ENCODE results near the gene ASB11. TPM values are rescaled to one million over a fixed set of nuclear protein-coding genes. Genes with fewer than 3 reads are reported as not detected.

The ASB11 gene
- not detected for total RNA-seq
- not detected for polyA plus RNA-seq
- total RNA-seq = not detected

GRCh38 chrX:15315509-15315908 lies at the start of gene ASB11:
Gene ASB11, minus strand, starts transcription at chrX:15315640. Its CDS starts 35 bp downstream, at chrX:15315605.
- H3K4me1 Mint-ChIP-seq = no peaks in the 10 kb centered on the region
- H3K36me3 Mint-ChIP-seq = peaks cover 0 to 7% (median 0%) of the 10 kb centered on the region in 5 donors
- POLR2A ChIA-PET = no interaction called here
- no peak for DNase-seq
- no peak within 1 kb of the TSS for H3K27ac Mint-ChIP-seq
- Histone ChIP-seq H3K36me3 (ENCODE audit: control insufficient read depth in 2 of 3, insufficient read depth in 3 of 3, low read length in 3 of 3) (no peaks in the 10 kb centered on the region), H3K27ac (ENCODE audit: low read depth, low read length) (no peak within 1 kb of the TSS), H3K27me3 (ENCODE audit: control insufficient read depth in 2 of 2, insufficient read depth in 2 of 2, low read length in 2 of 2) (no peaks in the 10 kb centered on the region), H3K4me3 (ENCODE audit: low read length) (no peak within 1 kb of the TSS), H3K9me3 (ENCODE audit: control insufficient read depth in 2 of 3, low read length in 3 of 3) (no peaks in the 10 kb centered on the region), H3K4me1 (ENCODE audit: control insufficient read depth in 2 of 2, insufficient read depth in 2 of 2, low read length in 2 of 2) (no peaks in the 10 kb centered on the region)
- no peak within 1 kb of the TSS for H3K4me3 Mint-ChIP-seq
- no peaks in the 10 kb centered on the region for H3K27me3 Mint-ChIP-seq
- no peak for ATAC-seq
- intact Hi-C loops (cut with micrococcal nuclease) = no loop called here
- CTCF ChIA-PET = no interaction called here
- H3K9me3 Mint-ChIP-seq = no peaks in the 10 kb centered on the region

- no peaks in the 10 kb centered on the region for H3K36me3 ChIP-seq (ENCODE audit: control insufficient read depth in 2 of 3, insufficient read depth in 3 of 3, low read length in 3 of 3)
- Mint-ChIP-seq H3K27ac (no peak overlapping the region), H3K27me3 (peaks cover 0 to 19% (median 5%) of the 10 kb centered on the region in 5 donors), H3K4me3 (no peak overlapping the region), H3K36me3 (no peaks in the 10 kb centered on the region), H3K4me1 (no peaks in the 10 kb centered on the region), H3K9me3 (peaks cover 0 to 2% (median 0%) of the 10 kb centered on the region in 11 donors)
- POLR2A ChIA-PET = no interaction called here
- no peak for DNase-seq
- H3K27ac ChIP-seq (ENCODE audit: low read depth, low read length) = no peak overlapping the region
- H3K4me1 ChIP-seq (ENCODE audit: control insufficient read depth in 2 of 2, insufficient read depth in 2 of 2, low read length in 2 of 2) = no peaks in the 10 kb centered on the region
- no peaks in the 10 kb centered on the region for H3K9me3 ChIP-seq (ENCODE audit: control insufficient read depth in 2 of 3, low read length in 3 of 3)
- H3K27me3 ChIP-seq (ENCODE audit: control insufficient read depth in 2 of 2, insufficient read depth in 2 of 2, low read length in 2 of 2) = no peaks in the 10 kb centered on the region
- intact Hi-C loops (cut with micrococcal nuclease) = no loop called here
- no peak overlapping the region for H3K4me3 ChIP-seq (ENCODE audit: low read length)
- CTCF ChIA-PET = no interaction called here
- ATAC-seq = no peak
These were observed 44.3 kb upstream of the ASB11 start for GRCh38 chrX:15359701-15360100.

- POLR2A ChIA-PET = no interaction called here
- no peaks in the 10 kb centered on the region for H3K9me3 ChIP-seq (ENCODE audit: control insufficient read depth in 2 of 3, low read length in 3 of 3)
- ATAC-seq = no peak
- no peak overlapping the region for H3K27ac Mint-ChIP-seq
- H3K27me3 Mint-ChIP-seq = peaks cover 0 to 15% (median 0%) of the 10 kb centered on the region in 5 donors
- H3K27ac ChIP-seq (ENCODE audit: low read depth, low read length) = no peak overlapping the region
- H3K4me3 ChIP-seq (ENCODE audit: low read length) = no peak overlapping the region
- no peak for DNase-seq
- no peak overlapping the region for H3K4me3 Mint-ChIP-seq
- no peaks in the 10 kb centered on the region for H3K4me1 Mint-ChIP-seq
- no peaks in the 10 kb centered on the region for H3K27me3 ChIP-seq (ENCODE audit: control insufficient read depth in 2 of 2, insufficient read depth in 2 of 2, low read length in 2 of 2)
- CTCF ChIA-PET = no interaction called here
- intact Hi-C loops (cut with micrococcal nuclease) = no loop called here
- H3K9me3 Mint-ChIP-seq = peaks cover 0 to 2% (median 0%) of the 10 kb centered on the region in 11 donors
- H3K4me1 ChIP-seq (ENCODE audit: control insufficient read depth in 2 of 2, insufficient read depth in 2 of 2, low read length in 2 of 2) = no peaks in the 10 kb centered on the region
- H3K36me3 ChIP-seq (ENCODE audit: control insufficient read depth in 2 of 3, insufficient read depth in 3 of 3, low read length in 3 of 3) = no peaks in the 10 kb centered on the region
- H3K36me3 Mint-ChIP-seq = no peaks in the 10 kb centered on the region
These were observed 43.1 kb upstream of the ASB11 start for GRCh38 chrX:15358533-15358932.

GRCh38 chrX:15356444-15356843 lies 41.0 kb upstream of the ASB11 start:
- ATAC-seq = no peak
- H3K4me3 ChIP-seq (ENCODE audit: low read length) = no peak overlapping the region
- H3K27ac ChIP-seq (ENCODE audit: low read depth, low read length) = no peak overlapping the region
- Mint-ChIP-seq H3K4me1 (no peaks in the 10 kb centered on the region), H3K27ac (no peak overlapping the region), H3K27me3 (peaks cover 0 to 15% (median 0%) of the 10 kb centered on the region in 5 donors), H3K4me3 (no peak overlapping the region), H3K9me3 (peaks cover 0 to 2% (median 0%) of the 10 kb centered on the region in 11 donors), H3K36me3 (no peaks in the 10 kb centered on the region)
- intact Hi-C loops (cut with micrococcal nuclease) = no loop called here
- no peak for DNase-seq
- no peaks in the 10 kb centered on the region for H3K4me1 ChIP-seq (ENCODE audit: control insufficient read depth in 2 of 2, insufficient read depth in 2 of 2, low read length in 2 of 2)
- ChIA-PET POLR2A (no interaction called here), CTCF (no interaction called here)
- H3K9me3 ChIP-seq (ENCODE audit: control insufficient read depth in 2 of 3, low read length in 3 of 3) = no peaks in the 10 kb centered on the region
- H3K36me3 ChIP-seq (ENCODE audit: control insufficient read depth in 2 of 3, insufficient read depth in 3 of 3, low read length in 3 of 3) = no peaks in the 10 kb centered on the region
- H3K27me3 ChIP-seq (ENCODE audit: control insufficient read depth in 2 of 2, insufficient read depth in 2 of 2, low read length in 2 of 2) = no peaks in the 10 kb centered on the region

- POLR2A ChIA-PET = no interaction called here
- Mint-ChIP-seq H3K4me3 (no peak overlapping the region), H3K27me3 (peaks cover 0 to 11% (median 0%) of the 10 kb centered on the region in 5 donors), H3K4me1 (peaks cover 0 to 6% (median 0%) of the 10 kb centered on the region in 7 donors), H3K9me3 (peaks cover 0 to 3% (median 0%) of the 10 kb centered on the region in 11 donors), H3K36me3 (no peaks in the 10 kb centered on the region), H3K27ac (no peak overlapping the region)
- no peaks in the 10 kb centered on the region for H3K4me1 ChIP-seq (ENCODE audit: control insufficient read depth in 2 of 2, insufficient read depth in 2 of 2, low read length in 2 of 2)
- no peaks in the 10 kb centered on the region for H3K27me3 ChIP-seq (ENCODE audit: control insufficient read depth in 2 of 2, insufficient read depth in 2 of 2, low read length in 2 of 2)
- H3K36me3 ChIP-seq (ENCODE audit: control insufficient read depth in 2 of 3, insufficient read depth in 3 of 3, low read length in 3 of 3) = no peaks in the 10 kb centered on the region
- ATAC-seq = no peak
- H3K9me3 ChIP-seq (ENCODE audit: control insufficient read depth in 2 of 3, low read length in 3 of 3) = no peaks in the 10 kb centered on the region
- CTCF ChIA-PET = no interaction called here
- H3K27ac ChIP-seq (ENCODE audit: low read depth, low read length) = no peak overlapping the region
- no peak overlapping the region for H3K4me3 ChIP-seq (ENCODE audit: low read length)
- DNase-seq = no peak
- intact Hi-C loops (cut with micrococcal nuclease) = no loop called here
These were observed 35.0 kb upstream of the ASB11 start for GRCh38 chrX:15350329-15350996.

GRCh38 chrX:15349046-15349445 lies 33.6 kb upstream of the ASB11 start:
- ChIA-PET CTCF (interaction anchor here (1.4 kb wide), 1 partner anchor 9 kb away, joined by 4 read pairs; no protein-coding TSS in a partner anchor), POLR2A (no interaction called here)
- Histone ChIP-seq H3K9me3 (ENCODE audit: control insufficient read depth in 2 of 3, low read length in 3 of 3) (no peaks in the 10 kb centered on the region), H3K36me3 (ENCODE audit: control insufficient read depth in 2 of 3, insufficient read depth in 3 of 3, low read length in 3 of 3) (no peaks in the 10 kb centered on the region), H3K4me1 (ENCODE audit: control insufficient read depth in 2 of 2, insufficient read depth in 2 of 2, low read length in 2 of 2) (no peaks in the 10 kb centered on the region), H3K27me3 (ENCODE audit: control insufficient read depth in 2 of 2, insufficient read depth in 2 of 2, low read length in 2 of 2) (no peaks in the 10 kb centered on the region), H3K27ac (ENCODE audit: low read depth, low read length) (no peak overlapping the region), H3K4me3 (ENCODE audit: low read length) (no peak overlapping the region)
- H3K9me3 Mint-ChIP-seq = peaks cover 0 to 3% (median 0%) of the 10 kb centered on the region in 11 donors
- peak in 5 of 9 donors; percentile 17 to 27 (median 22) for DNase-seq
- peaks cover 0 to 10% (median 1%) of the 10 kb centered on the region in 5 donors for H3K27me3 Mint-ChIP-seq
- intact Hi-C loops (cut with micrococcal nuclease) = loop anchor here (1.0 to 10.0 kb wide), 3 partner anchors 116 to 1346 kb away; no protein-coding TSS in a partner anchor
- H3K36me3 Mint-ChIP-seq = no peaks in the 10 kb centered on the region
- H3K4me3 Mint-ChIP-seq = no peak overlapping the region
- ATAC-seq = peak; percentile 55
- no peak overlapping the region for H3K27ac Mint-ChIP-seq
- H3K4me1 Mint-ChIP-seq = peaks cover 0 to 6% (median 0%) of the 10 kb centered on the region in 7 donors

- H3K4me3 Mint-ChIP-seq = no peak overlapping the region
- H3K27ac ChIP-seq (ENCODE audit: low read depth, low read length) = no peak overlapping the region
- no peaks in the 10 kb centered on the region for H3K4me1 ChIP-seq (ENCODE audit: control insufficient read depth in 2 of 2, insufficient read depth in 2 of 2, low read length in 2 of 2)
- peaks cover 0 to 3% (median 0%) of the 10 kb centered on the region in 11 donors for H3K9me3 Mint-ChIP-seq
- H3K4me1 Mint-ChIP-seq = peaks cover 0 to 6% (median 0%) of the 10 kb centered on the region in 7 donors
- POLR2A ChIA-PET = no interaction called here
- H3K27me3 ChIP-seq (ENCODE audit: control insufficient read depth in 2 of 2, insufficient read depth in 2 of 2, low read length in 2 of 2) = no peaks in the 10 kb centered on the region
- CTCF ChIA-PET = no interaction called here
- no peaks in the 10 kb centered on the region for H3K36me3 ChIP-seq (ENCODE audit: control insufficient read depth in 2 of 3, insufficient read depth in 3 of 3, low read length in 3 of 3)
- DNase-seq (no peak), ATAC-seq (no peak)
- no peaks in the 10 kb centered on the region for H3K9me3 ChIP-seq (ENCODE audit: control insufficient read depth in 2 of 3, low read length in 3 of 3)
- no peak overlapping the region for H3K27ac Mint-ChIP-seq
- peaks cover 2 to 20% (median 5%) of the 10 kb centered on the region in 5 donors for H3K27me3 Mint-ChIP-seq
- H3K4me3 ChIP-seq (ENCODE audit: low read length) = no peak overlapping the region
- no peaks in the 10 kb centered on the region for H3K36me3 Mint-ChIP-seq
- intact Hi-C loops (cut with micrococcal nuclease) = loop anchor here in 1 of 2 donors (10.0 kb wide), 1 partner anchor 219 kb away; no protein-coding TSS in a partner anchor
These were observed 30.5 kb upstream of the ASB11 start for GRCh38 chrX:15345976-15346375.

All from naive thymus-derived CD4-positive, alpha-beta T cell (primary cell).